SJCRH30 (cell line): Measurements from ENCODE around the gene HOXA11. TPM values are rescaled to one million over a fixed set of nuclear protein-coding genes. Genes with fewer than 3 reads are reported as not detected.

Experiments
- DNase-seq, 2 experiments: peaks; one replicate each; pipeline ENCODE4 v3.0.0-alpha.2; 2015 to 2020
- H3K27ac ChIP-seq: fragments of 250-450 bp; sonication (Bioruptor Pico); 2 replicates; pipeline ENCODE4 v1.5.1; 2020; ENCODE audit warnings: mild to moderate bottlenecking, moderate library complexity
- H3K27me3 ChIP-seq: fragments of 250-450 bp; sonication (Bioruptor Pico); 2 replicates; pipeline ENCODE4 v1.5.1; 2020; ENCODE audit warnings: mild to moderate bottlenecking, moderate library complexity
- H3K36me3 ChIP-seq: fragments of 250-450 bp; sonication (Bioruptor Pico); 2 replicates; pipeline ENCODE4 v1.5.1; 2020; ENCODE audit warnings: mild to moderate bottlenecking, moderate library complexity
- H3K4me1 ChIP-seq: fragments of 250-450 bp; sonication (Bioruptor Pico); 2 replicates; pipeline ENCODE4 v1.5.1; 2020; ENCODE audit warnings: mild to moderate bottlenecking, moderate library complexity
- H3K4me3 ChIP-seq: fragments of 250-450 bp; sonication (Bioruptor Pico); 2 replicates; pipeline ENCODE4 v1.5.1; 2020; ENCODE audit warnings: mild to moderate bottlenecking, moderate library complexity
- H3K9me3 ChIP-seq: fragments of 250-450 bp; sonication (Bioruptor Pico); replicated peaks from 2 replicates; pipeline ENCODE4 v1.5.1; 2020; ENCODE audit warnings: mild to moderate bottlenecking, moderate library complexity
- total RNA-seq: library from RNA; depleted of rRNA; stranded (reverse); fragments of >200 nt; shearing (Covaris generic); gene quantifications from 2 replicates; pipeline ENCODE4 v1.2.3, GENCODE V29; 2014; rRNA removed

The HOXA11 gene
- 5.0 and 5.8 TPM in 2 replicates for total RNA-seq

DNA sequence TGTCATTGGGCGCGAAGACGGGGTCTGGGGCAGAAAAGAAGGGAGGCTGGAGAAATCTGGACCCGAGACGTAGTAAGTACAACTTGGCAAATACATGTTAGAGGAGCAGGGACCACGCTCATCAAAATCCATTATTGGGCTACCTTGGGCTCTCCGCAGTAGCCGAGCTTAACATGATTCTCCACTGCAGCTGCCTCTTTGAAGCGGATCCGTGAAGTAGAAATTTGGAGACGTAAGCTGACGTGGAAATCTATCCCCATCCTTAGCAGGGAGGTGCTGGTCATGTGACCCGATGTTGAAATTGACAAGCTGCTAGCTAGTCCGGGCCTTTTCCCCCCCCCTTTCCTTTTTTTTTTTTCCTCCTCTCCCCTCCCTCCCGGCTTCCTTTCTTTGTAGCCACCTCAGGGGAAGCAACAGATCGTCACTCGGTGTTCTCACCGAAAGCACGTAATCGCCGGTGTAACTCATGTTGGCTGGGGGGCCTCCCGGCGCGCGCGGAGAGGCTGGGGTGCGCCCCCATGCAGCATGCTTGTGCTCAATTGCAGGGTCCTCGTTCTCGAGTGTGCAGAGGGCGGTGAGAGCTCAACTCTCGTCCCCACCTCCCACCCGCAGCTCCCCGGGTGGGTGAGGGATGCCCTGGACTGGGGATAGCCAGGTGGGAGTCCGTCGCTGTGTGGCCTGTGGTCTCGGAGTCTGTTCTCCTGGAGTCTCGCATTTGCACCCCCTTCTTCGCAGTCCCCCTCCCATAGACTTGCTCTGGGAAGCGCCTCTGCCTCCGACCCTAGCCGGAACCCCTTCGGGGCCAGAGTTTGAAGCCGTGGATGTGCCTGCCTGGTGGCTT is at the start of gene HOXA11:
Gene HOXA11 (minus strand): TSS at position 220 of the 841 bp plus-strand sequence. CDS start 88 bp downstream, at position 132.
- no peaks in the 10 kb centered on the region for H3K27me3 ChIP-seq
- H3K4me3 ChIP-seq, result peak within 1 kb of the TSS; percentile 73
- no peaks in the 10 kb centered on the region for H3K36me3 ChIP-seq
- no peaks in the 10 kb centered on the region for H3K4me1 ChIP-seq
- peak; percentile 27 to 52 for DNase-seq
- no peaks in the 10 kb centered on the region for H3K9me3 ChIP-seq
- peak within 1 kb of the TSS; percentile 87 for H3K27ac ChIP-seq

DNA sequence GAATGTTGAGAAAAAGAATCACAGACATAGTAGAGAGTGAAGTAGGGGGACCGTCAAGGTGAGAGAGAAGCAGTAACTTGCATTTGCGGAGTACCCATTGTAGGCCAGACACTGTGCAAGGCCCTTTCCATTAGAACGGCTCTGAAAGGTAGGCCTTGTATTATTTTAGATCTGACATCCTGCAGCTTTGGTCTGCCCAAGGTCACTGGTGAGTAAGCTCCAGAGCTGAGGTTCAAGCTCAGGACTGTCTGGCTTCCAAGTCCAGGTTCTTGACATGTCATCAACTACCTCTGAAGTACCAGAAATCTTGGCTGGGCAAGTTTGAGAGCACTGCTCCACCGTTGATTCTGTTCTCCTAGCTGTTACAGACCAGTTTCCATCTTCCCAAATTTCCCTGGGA is 44.4 kb upstream of the HOXA11 start:
- Histone ChIP-seq H3K9me3 (no peaks in the 10 kb centered on the region), H3K36me3 (no peaks in the 10 kb centered on the region), H3K27me3 (0 out of 2 replicates have a peak, but pooled peaks cover 5% of the 10 kb centered on the region), H3K4me3 (no peak overlapping the region), H3K4me1 (no peaks in the 10 kb centered on the region), H3K27ac (no peak overlapping the region)
- DNase-seq, result no peak

- no peaks in the 10 kb centered on the region for H3K4me1 ChIP-seq
- no peak overlapping the region for H3K27ac ChIP-seq
- H3K36me3 ChIP-seq, result no peaks in the 10 kb centered on the region
- H3K4me3 ChIP-seq, result no peak overlapping the region
- DNase-seq, result no peak
- H3K27me3 ChIP-seq, result 0 out of 2 replicates have a peak, but pooled peaks cover 5% of the 10 kb centered on the region
- H3K9me3 ChIP-seq, result no peaks in the 10 kb centered on the region
Observed at GRCh38 chr7:27224983-27225934, 40.2 kb upstream of the HOXA11 start.

DNA sequence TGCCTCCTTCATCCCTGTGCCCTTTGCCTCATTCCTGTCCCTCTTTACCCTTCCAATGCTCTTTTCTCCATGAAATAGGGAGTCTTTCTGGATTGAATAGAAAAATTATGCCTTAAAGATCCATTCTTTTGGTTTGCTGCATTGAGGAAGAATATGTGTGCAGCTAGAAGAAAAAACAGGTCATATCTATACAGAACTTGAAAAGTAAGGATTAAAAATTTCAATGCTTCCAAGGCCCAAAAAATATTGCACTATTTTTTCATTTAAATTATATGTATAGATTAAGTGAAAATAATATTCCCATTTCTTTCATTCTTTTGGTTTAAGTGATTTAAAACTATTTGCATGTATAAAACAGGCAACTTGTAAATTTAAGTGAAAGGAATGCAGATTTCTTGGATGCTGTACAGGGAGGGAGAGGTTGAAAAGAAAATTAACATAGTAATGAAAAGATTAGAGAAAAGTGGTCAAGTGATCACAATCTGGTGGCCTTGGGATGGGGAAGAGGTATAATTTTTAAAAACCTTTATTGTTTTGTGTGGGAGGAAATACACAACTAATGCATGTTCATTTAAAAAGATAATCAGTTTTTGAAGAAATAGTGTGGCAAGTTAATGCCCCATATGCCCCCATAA is 39.0 kb upstream of the HOXA11 start:
- no peak for DNase-seq
- Histone ChIP-seq H3K27me3 (0 out of 2 replicates have a peak, but pooled peaks cover 5% of the 10 kb centered on the region), H3K4me3 (no peak overlapping the region), H3K4me1 (no peaks in the 10 kb centered on the region), H3K9me3 (no peaks in the 10 kb centered on the region), H3K36me3 (no peaks in the 10 kb centered on the region), H3K27ac (no peak overlapping the region)

DNA sequence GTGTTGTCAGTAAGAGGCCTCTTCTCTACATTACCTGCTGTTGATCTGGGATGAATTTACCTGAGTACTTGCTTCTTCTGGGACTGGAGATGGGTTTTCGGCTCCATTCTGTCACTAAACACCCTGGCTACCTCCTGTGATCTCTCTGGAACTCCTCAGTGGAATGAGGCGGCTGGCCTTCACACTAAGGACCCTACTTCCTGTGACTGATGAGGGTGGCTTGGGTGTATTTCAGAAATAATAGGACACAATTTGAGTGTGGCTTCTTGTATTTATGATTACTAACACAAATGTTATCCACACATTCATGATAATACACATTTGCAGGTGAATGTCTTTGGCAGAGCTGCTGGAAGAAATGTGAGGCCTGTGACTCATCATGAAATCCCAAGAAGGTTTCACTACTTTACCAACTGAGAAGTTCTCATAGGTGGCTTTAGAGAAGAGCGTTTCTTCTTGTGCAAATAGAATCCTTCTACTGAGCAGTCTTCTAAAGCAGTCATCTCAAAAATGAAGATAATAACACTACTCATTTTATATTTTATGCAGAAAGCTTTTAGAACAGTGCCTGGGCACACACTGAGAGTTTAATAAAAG is 36.3 kb upstream of the HOXA11 start:
- no peak for DNase-seq
- no peak overlapping the region for H3K27ac ChIP-seq
- H3K4me1 ChIP-seq, result no peaks in the 10 kb centered on the region
- H3K4me3 ChIP-seq, result no peak overlapping the region
- peaks cover 5% of the 10 kb centered on the region; the same call in 1 of the 2 replicates for H3K27me3 ChIP-seq
- no peaks in the 10 kb centered on the region for H3K36me3 ChIP-seq
- H3K9me3 ChIP-seq, result no peaks in the 10 kb centered on the region

DNA sequence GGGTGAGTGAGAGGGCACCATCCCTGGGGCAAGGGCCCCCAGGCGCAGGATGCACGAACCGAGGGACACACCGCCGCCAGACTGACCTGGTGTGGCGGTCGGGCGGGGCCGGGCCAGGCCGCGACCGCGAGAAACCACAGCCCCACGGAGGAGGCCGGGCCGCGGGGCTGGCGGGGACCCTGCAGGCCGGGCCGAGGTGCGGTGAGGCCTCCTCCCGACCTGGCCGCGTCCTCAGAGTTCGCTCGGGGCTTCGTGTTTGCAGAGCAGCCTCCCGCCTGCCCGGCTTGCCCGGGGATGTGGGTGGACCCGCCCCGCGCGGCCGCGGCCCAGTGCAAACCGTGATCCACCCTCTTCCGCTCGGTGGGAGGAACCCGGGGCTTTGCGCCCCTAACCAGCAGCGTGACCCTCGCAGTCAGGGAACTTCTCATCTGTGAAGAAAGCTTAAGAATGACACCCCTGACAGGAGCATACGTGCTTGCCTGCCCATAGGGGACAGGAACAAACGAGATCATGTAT is 35.5 kb upstream of the HOXA11 start:
- Histone ChIP-seq H3K4me3 (no peak overlapping the region), H3K27ac (no peak overlapping the region), H3K4me1 (no peaks in the 10 kb centered on the region), H3K9me3 (no peaks in the 10 kb centered on the region), H3K36me3 (no peaks in the 10 kb centered on the region), H3K27me3 (peaks cover 5% of the 10 kb centered on the region; the same call in 1 of the 2 replicates)
- DNase-seq, result no peak

GRCh38 chr7:27219821-27220220 is 34.8 kb upstream of the HOXA11 start:
- Histone ChIP-seq H3K27ac (no peak overlapping the region), H3K27me3 (peaks cover 2% of the 10 kb centered on the region), H3K4me3 (no peak overlapping the region), H3K36me3 (no peaks in the 10 kb centered on the region), H3K4me1 (no peaks in the 10 kb centered on the region), H3K9me3 (no peaks in the 10 kb centered on the region)
- DNase-seq, result no peak

- Histone ChIP-seq H3K36me3 (no peaks in the 10 kb centered on the region), H3K9me3 (no peaks in the 10 kb centered on the region), H3K27me3 (no peaks in the 10 kb centered on the region; the same call in none of the 2 replicates), H3K4me3 (no peak overlapping the region), H3K4me1 (no peaks in the 10 kb centered on the region), H3K27ac (no peak overlapping the region)
- no peak for DNase-seq
Observed at GRCh38 chr7:27217951-27218350, 32.9 kb upstream of the HOXA11 start.

DNA sequence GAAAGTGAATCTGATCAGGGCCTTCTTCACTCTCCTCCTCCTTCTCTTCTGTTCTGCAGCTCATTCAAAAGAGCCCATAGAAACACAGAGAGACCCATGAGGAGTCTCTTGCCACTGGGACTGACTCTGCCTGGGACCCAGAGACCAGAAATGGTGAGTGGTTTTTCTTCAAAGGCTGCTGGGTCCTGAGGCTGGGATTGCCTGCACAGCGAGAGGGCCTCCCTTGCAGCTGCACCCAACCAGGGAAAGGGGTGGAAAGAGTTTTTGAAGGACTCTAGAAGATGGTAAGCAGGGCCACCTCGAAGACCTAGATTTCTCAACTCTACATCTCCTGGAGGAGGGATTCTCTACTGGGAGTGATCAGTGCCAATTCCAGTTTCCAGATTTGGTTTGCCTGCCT is 30.3 kb upstream of the HOXA11 start:
- Histone ChIP-seq H3K27me3 (no peaks in the 10 kb centered on the region; the same call in none of the 2 replicates), H3K4me3 (no peak overlapping the region), H3K36me3 (no peaks in the 10 kb centered on the region), H3K9me3 (no peaks in the 10 kb centered on the region), H3K4me1 (no peaks in the 10 kb centered on the region), H3K27ac (no peak overlapping the region)
- no peak for DNase-seq

DNA sequence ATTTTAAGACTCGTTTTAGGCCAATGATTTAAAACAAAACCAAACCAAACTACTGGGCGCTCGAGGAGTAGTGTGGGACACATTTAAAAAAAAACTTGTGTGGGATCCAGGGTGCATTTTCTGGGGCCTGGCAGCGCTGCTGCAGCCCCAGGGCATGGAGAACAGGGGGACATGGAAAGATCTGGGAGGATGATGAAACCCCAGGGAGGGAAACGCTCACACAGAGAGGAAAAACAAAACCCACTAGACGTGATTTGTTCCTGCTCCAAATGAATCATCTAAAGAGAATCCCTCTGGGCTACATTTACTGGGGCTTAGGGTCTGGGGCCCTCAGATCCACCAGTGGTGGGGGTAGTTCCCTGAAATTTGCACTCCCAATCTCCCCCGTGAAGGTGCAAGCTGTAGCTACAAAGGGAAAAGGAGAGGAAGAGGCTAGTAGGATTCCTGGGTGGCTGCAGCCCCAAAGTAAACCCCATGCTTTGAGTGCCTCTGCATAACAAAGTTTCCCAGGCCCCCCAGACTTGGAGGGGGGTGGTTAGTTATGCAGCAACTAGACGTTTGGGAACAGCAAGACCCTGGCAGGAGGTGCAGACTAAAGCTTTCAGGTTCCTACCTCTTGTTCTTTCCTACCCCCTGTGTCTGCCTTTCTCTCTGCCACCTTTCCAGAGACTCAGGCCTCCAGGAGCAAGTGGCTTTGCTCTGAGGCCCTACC is 29.4 kb upstream of the HOXA11 start:
- H3K36me3 ChIP-seq, result no peaks in the 10 kb centered on the region
- H3K4me3 ChIP-seq, result no peak overlapping the region
- no peaks in the 10 kb centered on the region for H3K9me3 ChIP-seq
- H3K4me1 ChIP-seq, result no peaks in the 10 kb centered on the region
- no peak for DNase-seq
- no peaks in the 10 kb centered on the region; the same call in none of the 2 replicates for H3K27me3 ChIP-seq
- H3K27ac ChIP-seq, result no peak overlapping the region

DNA sequence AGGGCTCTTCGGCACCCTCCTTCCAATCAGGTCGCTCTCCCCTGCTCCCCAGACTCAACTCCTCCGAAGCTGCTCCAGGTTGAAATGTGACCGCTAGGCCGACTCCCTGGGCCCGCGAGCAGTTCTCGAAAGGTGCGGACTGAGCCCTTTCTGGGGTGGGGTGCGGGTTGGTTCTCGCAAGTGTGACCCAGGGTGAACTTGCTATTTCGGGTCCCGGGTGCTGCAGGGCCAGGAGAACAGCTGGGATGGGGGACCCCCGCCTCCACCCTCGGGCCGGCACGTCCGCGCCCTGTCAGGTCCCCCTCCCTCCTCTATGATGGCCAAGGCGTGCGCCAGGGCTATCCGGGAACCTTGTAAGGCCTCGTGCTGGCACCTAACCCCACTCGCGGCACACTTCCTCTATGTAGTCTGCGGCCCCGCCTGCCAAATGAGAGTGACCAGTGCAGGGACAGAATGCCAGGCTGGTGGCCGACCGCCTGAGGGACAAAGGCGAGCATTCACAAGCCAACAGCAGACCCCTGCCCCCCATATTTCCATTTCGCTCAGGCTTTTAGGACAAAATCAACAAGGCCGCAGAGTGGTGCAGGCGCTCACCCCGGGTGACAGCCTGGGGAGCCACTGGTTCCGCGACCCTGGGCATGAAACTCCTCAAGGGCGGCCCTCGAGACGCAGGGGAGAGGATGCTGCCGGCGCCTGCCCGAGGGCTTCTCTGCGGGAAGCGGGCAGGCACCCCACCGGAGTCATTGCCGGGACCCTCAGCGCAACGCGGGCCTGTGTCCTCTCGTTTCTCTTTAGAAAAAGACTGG is 28.6 kb upstream of the HOXA11 start:
- DNase-seq, result no peak
- no peak overlapping the region for H3K4me3 ChIP-seq
- H3K9me3 ChIP-seq, result no peaks in the 10 kb centered on the region
- H3K4me1 ChIP-seq, result no peaks in the 10 kb centered on the region
- no peaks in the 10 kb centered on the region; the same call in none of the 2 replicates for H3K27me3 ChIP-seq
- H3K27ac ChIP-seq, result no peak overlapping the region
- H3K36me3 ChIP-seq, result no peaks in the 10 kb centered on the region

DNA sequence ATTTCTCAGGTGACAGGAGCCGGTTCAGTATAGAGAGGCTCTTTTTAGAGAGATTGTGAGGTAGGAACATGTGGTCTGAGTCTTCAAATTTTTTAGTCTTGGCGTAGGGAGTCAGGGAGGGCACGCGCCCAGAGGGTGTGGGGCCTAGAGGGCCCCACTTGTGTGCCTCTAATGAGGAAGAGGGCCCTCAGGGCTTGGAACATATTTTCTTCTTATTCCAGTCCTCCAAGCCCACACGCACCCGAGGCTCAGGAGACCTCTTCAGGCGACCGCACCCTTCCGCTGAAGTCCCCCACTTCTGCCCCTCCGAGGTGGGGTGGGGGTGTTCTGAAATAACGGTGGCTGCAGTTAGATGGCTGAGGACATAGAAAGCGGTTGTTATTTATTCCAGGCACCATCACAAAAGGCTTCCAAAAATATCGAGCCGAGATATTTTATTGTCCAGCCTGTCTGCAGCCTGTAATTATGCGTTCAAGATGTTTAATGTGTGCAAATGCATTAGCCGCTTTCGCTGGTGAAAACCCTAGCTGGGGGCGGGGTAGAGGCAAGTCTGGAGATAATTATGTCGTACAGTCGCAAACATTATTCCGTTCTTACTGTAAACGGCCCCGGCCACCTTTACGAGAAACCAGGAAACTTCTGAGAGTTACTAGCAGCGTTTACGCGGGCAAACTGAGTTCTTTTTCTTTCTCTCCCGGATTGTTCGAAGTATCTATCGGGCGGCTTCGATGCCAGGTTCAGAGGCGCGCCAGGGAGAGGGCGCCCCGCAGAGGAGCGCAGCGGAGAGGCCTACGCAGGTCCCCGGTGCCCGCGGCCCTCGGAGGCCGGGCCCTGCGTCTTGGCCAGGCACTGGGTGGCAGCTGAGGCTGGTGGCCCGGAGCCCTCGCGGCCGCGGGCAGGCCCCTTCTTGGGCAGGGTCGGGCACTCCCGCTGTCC is 27.7 kb upstream of the HOXA11 start:
- H3K9me3 ChIP-seq, result no peaks in the 10 kb centered on the region
- no peaks in the 10 kb centered on the region for H3K4me1 ChIP-seq
- H3K27ac ChIP-seq, result no peak overlapping the region
- no peak for DNase-seq
- H3K4me3 ChIP-seq, result no peak overlapping the region
- no peaks in the 10 kb centered on the region for H3K36me3 ChIP-seq
- no peaks in the 10 kb centered on the region; the same call in none of the 2 replicates for H3K27me3 ChIP-seq
